NT2/D1 (cell line): Measurements from ENCODE around the gene MDGA2.

ENCODE experiments used
- SUZ12 ChIP-seq: IDR thresholded peaks from 2 replicates; pipeline ENCODE4 v1.6.1; 2011; ENCODE audit not compliant: insufficient read length, insufficient read depth; ENCODE audit errors: extremely low read depth
- ZNF274 ChIP-seq: IDR thresholded peaks from 2 replicates; pipeline ENCODE4 v1.6.1; 2011; ENCODE audit warnings: mild to moderate bottlenecking, low read depth, low read length

DNA sequence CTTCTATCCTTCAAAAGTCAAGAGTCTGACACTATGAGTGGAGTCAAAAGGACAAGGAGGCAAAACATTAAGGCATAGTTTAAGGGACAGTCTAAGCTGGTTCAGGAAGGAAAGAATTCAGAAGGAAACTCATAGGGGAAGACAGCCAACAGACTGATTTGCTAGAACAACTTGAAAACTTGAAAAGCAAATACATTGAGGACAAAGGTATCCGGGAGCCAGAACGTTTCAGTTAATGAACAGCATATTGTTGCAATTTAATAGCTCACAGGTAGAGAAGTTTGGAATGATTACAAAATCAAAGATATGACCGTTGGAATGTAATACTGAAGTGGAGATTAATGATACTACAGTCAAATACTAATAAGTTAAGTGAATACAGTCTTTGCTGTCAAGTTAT lies 711.0 kb downstream of the MDGA2 start:
- TF ChIP-seq ZNF274 (no peak), SUZ12 (no peak)
